Erythroblast (primary cell): Measurements from ENCODE around the gene ADGRV1.
"Not testable (repeated sequence)": the region's sequence is repeated elsewhere in the genome, so short reads cannot be mapped to it uniquely, and the experiment has no call there.

Experiments
- DNase-seq, 2 experiments: peaks; one replicate each; lab custom pipeline; 2025; lab: John Stamatoyannopoulos, UW
- GATA1 ChIP-seq: IDR thresholded peaks from 2 replicates; pipeline ENCODE4 v1.6.1; 2011; ENCODE audit warnings: low read depth, mild to moderate bottlenecking, control low read depth, low read length, moderate library complexity
- POLR2A ChIP-seq: IDR thresholded peaks from 2 replicates; pipeline ENCODE4 v1.6.1; 2011; ENCODE audit warnings: mild to moderate bottlenecking, low read length

ADGRV1 gene

GRCh38 chr5:90845723-90846554, 287.3 kb downstream of the ADGRV1 start:
- no peak for TF ChIP-seq GATA1
- TF ChIP-seq POLR2A = no peak

GRCh38 chr5:90847606-90848005, 289.0 kb downstream of the ADGRV1 start:
- DNase-seq = not testable (repeated sequence)

More at GRCh38 chr5:90845723-90846554, 287.3 kb downstream of the ADGRV1 start:
- no peak for DNase-seq

- DNase-seq = no peak
- TF ChIP-seq POLR2A (no peak), GATA1 (no peak)
Measured at GRCh38 chr5:90849939-90850338, 291.3 kb downstream of the ADGRV1 start.

GRCh38 chr5:90852531-90852930, 293.9 kb downstream of the ADGRV1 start:
- no peak for TF ChIP-seq POLR2A
- no peak for TF ChIP-seq GATA1
- DNase-seq = no peak

GRCh38 chr5:90853750-90854149, 295.2 kb downstream of the ADGRV1 start:
- TF ChIP-seq POLR2A = no peak
- no peak for TF ChIP-seq GATA1
- no peak for DNase-seq

GRCh38 chr5:90854169-90854568, 295.6 kb downstream of the ADGRV1 start:
- no peak for DNase-seq
- TF ChIP-seq GATA1 (no peak), POLR2A (no peak)

- no peak for TF ChIP-seq GATA1
- no peak for TF ChIP-seq POLR2A
- DNase-seq = no peak
Measured at GRCh38 chr5:90855296-90856010, 296.9 kb downstream of the ADGRV1 start.

- DNase-seq = no peak
- TF ChIP-seq GATA1 (no peak), POLR2A (no peak)
Measured at GRCh38 chr5:90861843-90862586, 303.4 kb downstream of the ADGRV1 start.

- DNase-seq = no peak
- TF ChIP-seq GATA1 (no peak), POLR2A (no peak)
Measured at GRCh38 chr5:90865180-90865579, 306.6 kb downstream of the ADGRV1 start.

- TF ChIP-seq POLR2A (no peak), GATA1 (no peak)
- peak; percentile 59 to 75 for DNase-seq
Measured at GRCh38 chr5:90866333-90866732, 307.7 kb downstream of the ADGRV1 start.

- peak; percentile 79 to 80 for DNase-seq
- TF ChIP-seq POLR2A (no peak), GATA1 (no peak)
Measured at GRCh38 chr5:90866915-90867731, 308.5 kb downstream of the ADGRV1 start.

- TF ChIP-seq GATA1 (no peak), POLR2A (no peak)
- DNase-seq = no peak
Measured at GRCh38 chr5:90868799-90869198, 310.2 kb downstream of the ADGRV1 start.
